Stomach (tissue), 4 donors: ENCODE measurements around the gene PRDM2.

Experiments
- CTCF ChIP-seq, 7 experiments: fragments of 450-650 bp in 4 of 7; fragments of 200-600 bp in 3 of 7; sonication (generic) in 3 of 7; IDR thresholded peaks; one replicate each; pipeline ENCODE4 v1.5.1; 2016 to 2019; ENCODE audit warnings: antibody characterized with exemption in 7 of 7, control low read depth in 2 of 7, mild to moderate bottlenecking in 1 of 7
- EP300 ChIP-seq: sonication (generic); formaldehyde crosslinking; IDR thresholded peaks from one replicate; pipeline ENCODE4 v1.6.1; 2017; ENCODE audit warnings: antibody characterized with exemption
- POLR2A ChIP-seq, 4 donors: fragments of 450-650 bp; IDR thresholded peaks; one replicate each; pipeline ENCODE4 v1.6.1; 2016; ENCODE audit warnings: antibody characterized with exemption in 4 of 4, control low read depth in 2 of 4, mild to moderate bottlenecking in 1 of 4, moderate library complexity in 1 of 4

GRCh38 chr1:13749543-13750341 is 49.8 kb downstream of the PRDM2 start:
- no peak for TF ChIP-seq EP300
- TF ChIP-seq POLR2A (IDR thresholded peaks at IDR 0.05), result no peak
- no peak for TF ChIP-seq CTCF (IDR thresholded peaks at IDR 0.05)
